Psoas muscle (tissue), 8 donors: ENCODE data around the gene HORMAD2. TPM values are rescaled to one million over a fixed set of nuclear protein-coding genes. Genes with fewer than 3 reads are reported as not detected.

Experiments used
- ATAC-seq, 4 donors: fragments of 200-7000 bp; cut with Tn5 transposase; one replicate each; pipeline ENCODE4 v1.9.1; 2020; ENCODE audit warnings: moderate library complexity in 3 of 4, mild to moderate bottlenecking in 2 of 4
- DNase-seq, 2 donors: peaks; one replicate each; pipeline ENCODE4 v3.0.0-alpha.2; 2020
- H3K27ac ChIP-seq: fragments of 200-600 bp; one replicate; pipeline ENCODE4 v1.8.0; 2022
- H3K27me3 ChIP-seq, 3 donors: fragments of 200-600 bp in 1 of 3; one replicate each; pipeline versions ENCODE4 v1.6.1 to v1.8.0; 2013 to 2022; ENCODE audit warnings: low read length in 2 of 3, mild to moderate bottlenecking in 2 of 3, moderate library complexity in 1 of 3; ENCODE audit not compliant: insufficient read depth in 3 of 3
- H3K36me3 ChIP-seq, 2 donors: fragments of 200-600 bp in 1 of 2; one replicate each; pipeline versions ENCODE4 v1.6.1 to v1.8.0; 2013 to 2022; ENCODE audit warnings: low read depth in 1 of 2, mild to moderate bottlenecking in 1 of 2, moderate library complexity in 1 of 2; ENCODE audit not compliant: insufficient read depth in 1 of 2
- H3K4me1 ChIP-seq: fragments of 200-600 bp; one replicate; pipeline ENCODE4 v1.8.0; 2022
- H3K4me3 ChIP-seq: fragments of 200-600 bp; one replicate; pipeline ENCODE4 v1.8.0; 2022; ENCODE audit warnings: mild to moderate bottlenecking
- H3K9me3 ChIP-seq: fragments of 200-600 bp; one replicate; pipeline ENCODE4 v1.8.0; 2022
- CTCF ChIP-seq: fragments of 200-600 bp; IDR thresholded peaks from one replicate; pipeline ENCODE4 v1.8.0; 2022; ENCODE audit warnings: antibody characterized with exemption
- WGBS, 3 donors: extraction: QIAGEN DNeasy Blood & Tissue Kit; methylation state at CpG; one replicate each; pipeline versions ENCODE4 v1.1.6 to v1.1.7; 2013; 5-methylcytosine and 5-hydroxymethylcytosine counted together
- intact Hi-C, 2 donors: fragments of 100-400 bp; cut with DNase I; formaldehyde crosslinking; loops; one replicate each; pipeline versions ENCODE4 v1.11.0 to v1.14.2; 2022
- polyA plus RNA-seq, 3 donors: library from polyadenylated mRNA; stranded (reverse); fragments of 200-250 nt; gene quantifications; one replicate each; pipeline ENCODE4 v1.2.3, GENCODE V29; 2013
- total RNA-seq, 4 donors: library from RNA; stranded (reverse); fragmentation: NEBNext Ultra II Directional in 2 of 4; extraction: Animal tissue kit (Norgen Biotek cat#: 25700) in 2 of 4; gene quantifications; one replicate each; pipeline versions ENCODE4 v1.2.1 to v1.2.4, GENCODE V29; 2021 to 2023
- donor health status: healthy with polysubstance abuse.
- donor health status: DM: no; HTN: no; CAD: no; lungs with moderate emphysema.
- donor health status: Bipolar disorder and iron deficiency.
- donor health status: healthy.
- donor health status: DM: yes; HTN: yes; CAD: no.
- donor health status: DM: no; HTN: no; CAD: no.
- donor health status: DM: no; HTN: no; CAD: no.
- donor health status: DM: yes; HTN: yes; CAD: no.

HORMAD2 gene
- total and polyA plus RNA-seq, 7 donors = not detected

DNA sequence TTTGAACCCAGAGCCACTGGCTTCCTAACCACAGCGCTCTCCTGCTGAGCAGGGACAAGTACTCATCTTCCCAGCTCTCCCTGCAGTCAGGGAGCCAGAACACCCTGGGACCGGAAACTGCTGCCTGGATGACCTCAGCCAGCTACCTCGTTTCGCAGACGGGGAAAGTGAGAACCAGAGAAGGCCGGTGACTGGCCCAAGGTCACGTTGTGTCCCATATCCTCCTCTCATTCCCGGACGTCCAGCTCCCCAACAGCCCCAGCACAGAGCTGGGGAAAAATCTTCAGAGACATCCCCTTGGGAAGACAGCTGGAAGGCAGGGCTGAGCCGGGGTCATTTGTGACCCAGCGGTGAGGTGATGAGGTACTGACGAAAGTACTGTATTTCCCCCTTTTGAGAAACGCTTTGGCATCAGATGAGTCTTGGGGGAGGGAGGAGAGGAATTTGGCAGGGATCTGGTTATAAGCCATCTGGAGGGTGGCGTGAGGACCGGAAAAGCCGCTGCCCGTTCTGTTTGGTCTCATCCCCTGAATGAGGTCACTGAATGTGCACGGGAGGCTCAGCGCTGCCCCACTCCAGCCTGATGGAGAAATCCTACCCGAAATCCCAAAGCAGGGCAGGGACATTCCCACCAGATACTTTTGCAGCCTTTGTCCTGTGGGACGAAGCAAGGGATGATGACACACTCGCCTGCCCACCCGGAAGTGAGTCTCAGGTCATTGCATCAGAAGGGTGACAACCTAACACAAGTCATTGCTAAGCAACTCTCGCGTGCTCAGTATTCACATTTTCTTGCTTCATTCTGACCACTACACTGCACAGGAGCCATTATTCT lies 125.2 kb downstream of the HORMAD2 start:
- TF ChIP-seq CTCF = no peak
- WGBS, 3 donors = 10 to 25% (median 16%) methylated on average over 25 of the region's 25 CpGs
- Histone ChIP-seq H3K4me1 (no peaks in the 10 kb centered on the region), H3K4me3 (peak overlapping the region; percentile 4), H3K36me3 (no peaks in the 10 kb centered on the region), H3K27me3 (peaks cover 0 to 67% (median 8%) of the 10 kb centered on the region in 3 donors), H3K27ac (peak overlapping the region; percentile 63), H3K9me3 (no peaks in the 10 kb centered on the region)
- intact Hi-C loops = no loop called here
- DNase-seq (peak; percentile 76 to 85), ATAC-seq (peak; percentile 53 to 79 (median 66))

DNA sequence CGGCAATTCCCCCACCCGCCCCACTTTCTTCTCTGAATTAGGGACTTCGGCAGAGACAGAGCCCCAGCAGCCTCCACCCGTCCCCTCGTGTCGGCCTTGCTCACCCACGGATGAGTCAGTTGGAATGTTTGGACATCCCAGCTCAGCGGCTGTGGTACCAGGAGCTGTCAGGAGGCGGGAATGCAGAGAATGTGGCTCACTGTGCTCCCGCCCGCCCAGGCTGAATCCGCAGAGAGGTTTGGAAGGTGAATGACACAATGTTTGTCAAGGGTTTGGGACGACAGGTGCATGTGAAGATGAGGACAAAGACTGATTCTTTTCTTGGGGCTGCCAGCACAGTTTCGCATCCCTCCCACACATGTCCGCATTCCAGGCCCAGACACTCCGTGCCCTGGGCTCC lies 126.7 kb downstream of the HORMAD2 start:
- peaks cover 0 to 78% (median 14%) of the 10 kb centered on the region in 3 donors for H3K27me3 ChIP-seq
- no peaks in the 10 kb centered on the region for H3K4me1 ChIP-seq

GRCh38 chr22:30208631-30209603 lies 128.7 kb downstream of the HORMAD2 start:
- intact Hi-C loops = no loop called here
- peak; percentile 74 for DNase-seq
- 49 to 54% (median 51%) methylated on average over 26 of the region's 26 CpGs for WGBS, 3 donors
- Histone ChIP-seq H3K27me3 (peaks cover 0 to 92% (median 14%) of the 10 kb centered on the region in 3 donors), H3K4me1 (no peaks in the 10 kb centered on the region), H3K9me3 (no peaks in the 10 kb centered on the region), H3K4me3 (no peak overlapping the region), H3K36me3 (no peaks in the 10 kb centered on the region), H3K27ac (peak overlapping the region; percentile 60)
- no peak for TF ChIP-seq CTCF
- ATAC-seq = peak in 1 of 4 donors; percentile 48

More for the DNA sequence above, 126.7 kb downstream of the HORMAD2 start:
- 17 to 34% (median 23%) methylated on average over 16 of the region's 16 CpGs for WGBS, 3 donors
- DNase-seq = peak in 1 of 2 donors; percentile 78
- peak; percentile 37 to 77 (median 66) for ATAC-seq
- Histone ChIP-seq H3K4me3 (no peak overlapping the region), H3K27ac (no peak overlapping the region), H3K36me3 (no peaks in the 10 kb centered on the region), H3K9me3 (no peaks in the 10 kb centered on the region)
- TF ChIP-seq CTCF = no peak
- intact Hi-C loops = no loop called here

DNA sequence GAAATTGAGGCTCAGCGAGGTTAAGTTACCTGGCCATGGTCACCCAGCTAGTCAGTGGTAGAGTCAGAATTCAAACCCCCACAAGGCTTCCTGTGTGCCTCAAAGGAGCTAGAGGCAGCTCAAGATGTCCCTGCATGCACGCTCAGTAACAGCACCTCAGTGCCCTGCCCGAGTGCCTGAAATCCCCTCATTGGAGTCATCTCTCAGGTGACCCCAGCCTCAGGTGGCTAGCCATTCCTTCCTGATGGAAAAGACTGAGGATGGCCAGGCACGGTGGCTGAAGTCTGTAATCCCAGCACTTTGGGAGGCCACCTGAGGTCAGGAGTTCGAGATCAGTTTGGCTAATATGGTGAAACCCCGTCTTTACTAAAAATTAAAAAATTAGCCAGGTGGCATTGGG lies 129.4 kb downstream of the HORMAD2 start:
- ATAC-seq = no peak
- H3K27ac ChIP-seq = peak overlapping the region; percentile 60
- no peak overlapping the region for H3K4me3 ChIP-seq
- no peaks in the 10 kb centered on the region for H3K36me3 ChIP-seq
- TF ChIP-seq CTCF = no peak
- 94 to 95% (median 95%) methylated on average over 6 of the region's 6 CpGs for WGBS, 3 donors
- DNase-seq = no peak
- peaks cover 0 to 92% (median 11%) of the 10 kb centered on the region in 3 donors for H3K27me3 ChIP-seq
- H3K4me1 ChIP-seq = no peaks in the 10 kb centered on the region
- intact Hi-C loops = no loop called here
- H3K9me3 ChIP-seq = no peaks in the 10 kb centered on the region
